Inferior parietal cortex (tissue), 1 donor: Measurements from ENCODE around the gene GUCA2B.

Source experiments
- DNase-seq: peaks from one replicate; pipeline ENCODE4 v3.0.0-alpha.2; 2016; ENCODE audit errors: extremely low spot score

GUCA2B gene

DNA sequence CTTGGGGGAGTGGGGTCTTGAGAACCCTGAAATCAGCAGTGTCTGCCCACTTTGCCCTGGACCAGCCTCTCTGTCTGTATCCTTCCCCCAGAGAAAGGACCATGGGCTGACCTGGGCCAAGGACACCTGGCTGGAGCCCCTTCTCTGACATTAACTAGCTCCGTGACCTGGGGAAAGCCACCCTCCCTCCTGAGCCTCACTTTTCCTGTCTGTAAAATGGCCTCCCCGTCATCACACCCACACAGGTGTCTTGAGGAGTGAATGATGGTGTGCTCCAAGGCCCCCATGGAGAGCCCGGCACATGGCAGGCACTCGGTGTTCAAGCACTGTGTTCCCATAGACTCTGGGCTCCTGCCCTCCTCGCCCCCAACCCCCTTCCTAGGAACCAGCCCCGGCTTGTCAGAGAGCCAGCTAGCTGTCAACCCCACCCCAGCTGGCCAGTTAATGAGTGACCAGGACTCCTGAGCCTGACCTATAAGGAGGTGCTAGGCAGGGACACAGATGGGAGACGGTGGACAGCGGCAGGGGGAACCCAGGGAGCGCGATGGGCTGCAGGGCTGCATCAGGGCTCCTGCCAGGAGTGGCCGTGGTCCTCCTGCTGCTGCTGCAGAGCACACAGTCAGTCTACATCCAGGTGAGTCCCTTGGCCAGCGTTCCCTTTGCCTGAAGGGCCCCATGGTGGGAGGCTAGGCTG is at the start of gene GUCA2B:
Gene GUCA2B, plus strand, starts transcription at position 504 of the 694 bp plus-strand sequence. Its CDS starts 41 bp downstream, at position 545.
- DNase-seq = no peak

DNA sequence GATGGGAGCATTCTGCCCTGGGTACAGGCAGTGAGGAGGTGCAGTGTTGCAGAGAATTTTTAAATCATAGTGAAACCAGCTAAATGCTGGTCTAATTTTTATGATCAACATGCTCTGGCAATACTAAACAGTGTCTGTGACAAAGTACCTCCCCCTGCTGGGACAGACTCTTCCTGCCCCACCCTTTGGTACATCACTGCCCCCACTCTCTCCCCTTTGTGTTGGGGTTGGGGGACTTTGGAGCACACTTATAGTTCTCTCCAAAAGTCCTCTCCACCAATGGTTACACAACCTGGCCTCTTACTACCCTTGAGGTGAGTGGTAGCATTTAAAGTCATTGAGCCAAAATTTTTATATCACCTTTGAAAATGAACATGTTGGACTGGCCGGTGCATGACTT is 48.2 kb upstream of the GUCA2B start:
- DNase-seq = no peak

DNA sequence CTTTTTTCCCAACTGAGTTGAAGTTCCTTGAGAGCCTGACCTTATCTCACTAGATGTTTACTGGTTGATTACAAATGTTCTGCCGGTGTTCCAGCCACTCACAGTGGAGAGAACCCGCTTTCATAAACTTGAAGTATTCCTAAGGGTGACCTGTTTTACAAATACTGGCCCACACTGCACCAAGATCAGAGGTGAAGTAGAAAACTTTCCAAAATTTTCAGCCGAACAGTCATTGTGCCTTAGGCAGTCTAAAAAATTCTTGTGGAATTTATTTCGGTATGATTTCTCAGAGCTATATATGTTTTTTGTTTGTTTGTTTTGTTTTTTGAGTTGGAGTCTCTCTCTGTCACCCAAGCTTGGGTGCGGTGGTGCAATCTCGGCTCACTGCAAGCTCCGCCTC is 44.9 kb upstream of the GUCA2B start:
- no peak for DNase-seq

DNA sequence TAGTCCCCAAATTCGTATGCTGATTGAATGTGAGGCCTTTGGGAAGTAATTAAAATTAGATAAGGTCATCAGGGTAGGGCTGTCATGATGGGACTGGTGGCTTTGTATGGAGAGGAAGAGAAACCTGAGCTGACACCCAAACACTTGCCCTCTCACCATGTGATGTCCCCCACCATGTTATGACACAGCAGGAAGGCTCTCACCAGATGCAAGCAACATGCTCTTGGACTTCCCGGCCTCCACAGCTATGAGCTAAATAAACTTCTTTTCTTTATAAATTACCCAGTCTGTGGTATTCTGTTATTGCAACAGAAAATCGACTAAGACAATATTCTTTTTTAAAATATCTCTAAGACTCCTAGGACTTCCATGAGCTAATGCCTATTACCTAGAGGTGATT is 43.6 kb upstream of the GUCA2B start:
- DNase-seq = no peak

- no peak for DNase-seq
Measured at GRCh38 chr1:42114229-42114628, 39.0 kb upstream of the GUCA2B start.

DNA sequence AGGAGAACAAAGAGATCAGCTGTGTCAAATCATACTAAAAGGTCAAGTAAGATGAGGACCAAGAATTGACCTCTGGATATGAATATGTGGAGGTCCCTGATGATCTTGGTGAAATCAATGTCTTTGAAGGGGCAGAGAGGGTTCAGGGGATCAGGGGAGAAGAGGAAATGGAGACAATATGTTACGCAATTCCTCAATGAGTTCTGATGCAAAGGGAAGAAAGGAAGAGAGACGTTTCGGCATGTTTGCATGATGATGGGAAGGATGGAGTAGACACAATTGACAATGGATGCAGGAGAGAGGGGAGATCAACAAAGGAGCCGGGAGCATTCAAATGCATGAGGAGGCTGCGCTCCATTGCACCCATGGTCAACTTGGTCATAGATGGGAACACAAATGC is 36.0 kb upstream of the GUCA2B start:
- DNase-seq = no peak

DNA sequence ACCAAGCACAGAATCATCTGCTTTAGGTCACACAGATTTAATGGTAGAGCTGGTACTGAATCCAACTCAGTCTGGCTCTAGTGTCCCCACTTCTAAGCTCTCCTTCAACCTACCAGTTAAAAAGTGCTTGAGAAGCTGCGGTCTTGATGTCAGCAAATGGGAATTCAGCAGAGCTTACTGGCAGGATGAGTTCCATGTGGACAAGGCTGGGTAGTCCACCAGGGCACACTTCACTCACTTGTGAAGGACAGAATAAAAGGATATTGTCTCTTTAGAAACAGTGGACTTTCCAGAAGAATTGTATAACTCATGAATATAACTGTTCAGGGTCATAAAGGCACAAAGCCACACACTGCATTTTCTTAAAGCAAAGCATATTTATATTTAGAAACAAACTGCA is 35.1 kb upstream of the GUCA2B start:
- DNase-seq = no peak

DNA sequence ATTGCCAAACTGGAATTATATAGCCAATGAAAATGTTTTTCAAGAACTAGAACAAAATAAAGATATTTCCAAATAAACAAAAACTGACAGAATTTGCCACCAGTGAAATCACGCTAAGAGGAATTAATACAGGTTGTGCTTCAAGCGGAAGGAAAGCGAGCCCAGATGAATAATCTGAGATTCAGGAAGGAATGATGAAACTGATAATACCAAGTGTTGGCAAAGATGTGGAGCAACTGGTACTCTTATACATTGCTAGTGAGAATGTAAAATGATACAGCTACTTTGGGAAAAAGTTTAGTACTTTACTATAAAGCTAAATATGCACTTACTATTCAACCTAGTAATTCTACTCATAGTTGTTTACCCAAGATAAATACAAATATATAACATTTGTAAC is 30.8 kb upstream of the GUCA2B start:
- no peak for DNase-seq

- no peak for DNase-seq
Measured at GRCh38 chr1:42125552-42125951, 27.7 kb upstream of the GUCA2B start.

DNA sequence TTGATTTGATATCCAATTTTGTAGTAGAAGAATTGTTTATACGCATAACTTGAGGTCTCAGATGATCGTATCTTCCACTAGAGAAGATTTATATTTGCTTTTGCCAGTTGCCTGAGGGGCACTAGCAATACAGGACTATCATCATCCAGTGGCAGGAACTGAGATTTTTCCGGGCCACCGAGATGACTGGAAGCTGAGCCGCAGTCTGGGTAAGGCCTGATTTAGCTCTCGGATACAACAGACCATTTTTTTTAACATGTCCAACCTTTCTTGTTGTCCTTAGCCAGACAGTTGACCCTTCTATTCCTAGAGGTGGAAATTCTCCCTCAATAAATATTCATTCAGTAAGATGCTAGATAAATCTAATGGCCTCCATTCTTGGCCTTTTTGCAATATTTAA is 25.4 kb upstream of the GUCA2B start:
- DNase-seq = no peak

DNA sequence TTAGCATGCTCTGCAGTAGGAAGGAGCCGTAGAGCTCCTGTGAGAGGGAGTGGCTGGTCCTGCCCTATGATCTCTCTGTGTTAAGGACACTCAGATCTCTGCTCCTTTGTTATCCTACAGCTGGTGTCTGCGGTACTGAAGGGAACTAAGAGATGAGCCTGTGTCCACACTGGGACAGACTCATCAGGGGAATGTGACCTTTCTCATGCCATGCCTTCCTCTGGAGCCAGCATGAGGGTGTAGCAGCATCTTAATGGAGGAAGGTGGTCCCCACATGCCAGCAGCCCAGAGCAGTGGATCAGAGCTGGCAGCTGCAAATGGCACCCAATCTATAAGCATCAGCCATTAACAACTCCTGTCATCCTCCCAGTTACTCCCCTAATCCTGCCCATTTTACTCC is 24.7 kb upstream of the GUCA2B start:
- no peak for DNase-seq

DNA sequence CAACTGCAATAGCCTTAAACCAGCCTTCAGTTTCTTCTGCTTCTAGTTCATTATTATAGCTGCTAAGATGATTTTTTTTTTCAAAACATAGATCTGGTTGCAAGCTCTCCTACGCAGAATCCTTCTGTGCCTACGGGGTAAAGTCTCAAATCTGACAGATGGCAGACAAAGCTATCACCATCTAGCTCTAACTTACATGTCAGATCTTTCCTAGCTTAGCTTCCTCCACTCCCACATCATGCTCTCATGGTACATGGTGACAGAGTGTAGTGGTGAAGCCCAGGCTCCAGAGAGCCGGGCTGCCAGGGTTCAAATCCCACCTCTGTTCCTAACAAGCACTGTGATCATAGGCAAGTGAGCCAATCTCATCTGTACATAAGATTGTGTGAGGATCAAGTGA is 24.2 kb upstream of the GUCA2B start:
- DNase-seq = peak; percentile 23

GRCh38 chr1:42130061-42130660 is 23.0 kb upstream of the GUCA2B start:
- no peak for DNase-seq

DNA sequence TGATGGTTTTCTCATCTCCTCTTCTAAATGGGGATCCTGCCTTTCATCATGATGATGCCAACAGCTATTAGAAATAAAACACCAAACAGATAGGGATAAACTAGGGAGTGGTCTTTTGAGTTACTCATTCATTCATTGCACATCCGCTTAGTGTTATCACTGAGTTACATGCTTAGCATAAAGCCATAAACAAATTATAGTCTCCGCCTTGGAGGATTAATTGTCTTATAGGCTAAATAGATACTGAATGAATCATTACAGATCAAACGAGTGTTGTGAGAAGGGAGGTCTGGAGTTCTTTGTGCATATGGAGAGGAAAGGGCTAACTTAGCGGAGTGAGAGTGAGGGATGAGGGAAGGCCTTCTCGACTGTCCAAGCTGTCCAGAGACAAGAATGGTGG is 19.8 kb upstream of the GUCA2B start:
- no peak for DNase-seq

- no peak for DNase-seq
Measured at GRCh38 chr1:42133809-42134526, 19.2 kb upstream of the GUCA2B start.

DNA sequence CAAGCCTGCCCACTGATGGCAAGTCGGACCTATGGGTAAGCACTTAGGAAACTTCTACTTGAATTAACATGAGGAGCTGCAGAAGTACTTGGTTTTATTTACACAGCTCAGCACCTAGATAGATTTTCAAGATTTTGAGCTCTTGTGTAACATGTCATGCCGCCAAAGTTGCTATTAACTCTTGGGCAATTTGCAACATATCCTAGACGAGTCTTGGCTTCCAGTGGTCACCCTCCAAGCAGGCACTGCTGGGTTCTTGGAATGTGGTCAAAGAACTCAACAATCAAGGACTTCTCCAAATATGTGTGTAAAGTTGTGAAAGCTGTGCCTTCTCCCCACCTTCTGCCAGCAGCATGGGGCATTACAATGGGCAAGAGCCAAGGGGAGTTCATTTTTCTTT is 17.8 kb upstream of the GUCA2B start:
- DNase-seq = no peak

- DNase-seq = no peak
Measured at GRCh38 chr1:42136466-42136865, 16.7 kb upstream of the GUCA2B start.

DNA sequence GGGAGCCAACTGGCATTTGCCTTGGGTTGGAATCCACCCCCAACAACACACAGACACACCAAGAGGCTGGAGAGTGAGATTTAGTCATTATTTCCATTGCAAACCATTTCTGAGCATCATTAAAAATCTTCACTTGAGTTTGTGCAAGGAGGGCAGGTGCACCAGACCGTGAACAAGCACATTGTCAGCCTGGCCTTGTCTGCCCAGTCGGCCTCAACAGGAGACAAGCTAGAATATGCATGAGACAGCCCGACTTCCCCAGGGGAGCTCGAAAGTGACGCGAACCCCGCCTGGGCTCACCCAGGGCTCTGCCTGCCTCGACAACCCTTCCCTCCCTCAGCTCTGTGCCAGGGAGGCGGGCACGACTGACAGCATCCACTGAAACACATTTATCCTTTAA is 15.4 kb upstream of the GUCA2B start:
- no peak for DNase-seq

- DNase-seq = no peak
Measured at GRCh38 chr1:42138586-42138985, 14.6 kb upstream of the GUCA2B start.

DNA sequence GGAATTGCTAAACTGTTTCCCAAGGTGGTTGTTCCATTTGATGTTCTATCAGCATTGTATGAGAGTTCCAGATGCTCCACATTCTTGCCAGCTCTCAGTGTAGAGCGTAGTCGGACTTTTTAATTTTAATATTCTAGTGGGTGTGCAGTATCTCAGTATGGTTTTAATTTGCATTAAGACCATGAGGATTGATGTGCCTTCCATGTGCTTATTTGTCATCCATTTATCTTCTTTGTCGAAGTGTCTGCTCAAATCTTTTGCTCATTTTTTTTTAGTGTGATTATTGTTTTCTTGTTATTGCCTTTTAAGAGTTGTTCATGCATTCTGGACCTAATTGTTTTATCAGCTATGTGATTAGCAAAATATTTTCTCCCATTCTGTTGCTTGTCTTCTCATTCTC is 13.8 kb upstream of the GUCA2B start:
- DNase-seq = no peak

DNA sequence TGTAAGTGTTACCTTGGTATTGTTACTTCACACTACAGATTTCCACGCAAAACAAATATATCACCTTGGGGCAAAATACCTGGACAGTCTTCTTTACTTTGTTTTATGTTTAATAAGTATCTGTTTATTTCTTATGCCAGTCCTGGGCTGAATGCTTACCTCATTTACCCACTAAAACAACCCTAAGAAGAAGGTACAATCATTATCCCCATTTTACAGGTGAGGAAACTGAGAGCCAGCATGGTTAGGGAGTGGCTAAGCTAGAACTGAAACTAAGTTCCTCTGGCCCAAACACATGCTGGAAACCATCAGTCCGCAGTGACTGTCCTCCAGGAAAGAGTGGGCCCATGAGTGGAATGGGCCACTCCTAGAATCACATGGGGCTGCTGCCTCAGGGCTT is 13.0 kb upstream of the GUCA2B start:
- no peak for DNase-seq

DNA sequence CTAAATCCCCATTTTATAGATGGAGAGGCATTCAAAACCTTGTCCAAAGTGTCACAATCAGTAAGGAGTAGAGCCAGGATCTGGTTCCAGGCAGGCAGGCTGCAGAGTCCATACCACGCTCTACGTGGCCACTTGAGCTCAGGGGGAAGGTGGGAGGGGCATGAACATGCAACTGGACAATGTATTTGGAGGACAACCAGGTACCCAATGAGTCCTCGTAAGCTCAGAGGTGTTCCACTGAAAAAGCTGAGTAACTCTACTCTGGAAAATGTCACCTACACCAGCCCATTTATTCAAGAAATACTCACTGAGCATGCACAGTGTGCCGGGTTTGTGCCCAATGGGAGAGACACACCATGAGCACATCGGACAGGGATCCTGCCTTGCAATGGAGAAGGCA is 11.2 kb upstream of the GUCA2B start:
- no peak for DNase-seq
